Measurements from ENCODE around the gene VPS51. TPM values are rescaled to one million over a fixed set of nuclear protein-coding genes. Genes with fewer than 3 reads are reported as not detected.
A peak's percentile ranks its signal among the peaks of the same experiment; 100 is the strongest.

VPS51 gene
- total and polyA plus RNA-seq, 2 of the 13 experiments (the other 11 are each of a cell fraction or from before 2014, with no cell fraction given), result 76.3 to 90.6 TPM

DNA sequence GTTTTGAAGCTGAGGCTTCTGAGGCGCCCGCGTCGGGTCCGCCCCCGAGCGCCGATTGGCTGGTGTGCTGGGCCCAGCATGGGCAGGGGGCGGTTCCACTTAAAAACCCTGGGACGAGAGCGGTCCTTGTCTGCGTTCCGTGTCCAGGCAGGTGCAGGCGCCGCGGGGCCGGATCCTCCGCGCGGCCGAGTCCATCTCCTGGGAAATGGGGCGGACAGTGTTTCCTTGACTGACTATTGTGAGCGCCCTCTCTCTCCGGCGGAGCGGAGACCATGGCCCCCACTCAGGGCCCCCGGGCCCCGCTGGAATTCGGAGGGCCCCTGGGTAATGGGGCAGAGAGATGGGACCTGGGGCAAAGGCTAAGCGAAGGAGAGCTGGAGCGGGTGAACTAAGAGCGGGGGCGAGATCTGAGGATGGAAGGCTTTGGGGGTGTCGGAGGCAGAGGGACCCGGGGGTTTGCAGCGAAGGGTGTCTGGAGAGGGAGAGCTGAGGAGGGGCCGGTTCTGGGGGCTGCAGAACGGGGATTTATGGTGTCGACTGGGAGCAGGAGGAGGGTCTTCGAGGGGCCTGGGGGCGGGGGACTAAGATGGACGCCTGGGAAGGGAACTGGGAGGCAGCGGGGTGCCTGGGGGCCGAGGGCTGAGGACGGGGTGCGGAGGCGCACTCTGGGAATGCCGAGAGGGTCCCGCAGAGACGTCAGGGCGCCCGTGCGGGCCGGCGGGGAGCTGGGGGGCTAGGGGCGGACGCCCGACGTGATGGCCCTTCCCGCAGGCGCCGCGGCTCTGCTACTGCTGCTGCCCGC, 15.9 kb downstream of the VPS51 start, which contains the start of gene TM7SF2 (continued):
- TF ChIP-seq, protein P1, sequence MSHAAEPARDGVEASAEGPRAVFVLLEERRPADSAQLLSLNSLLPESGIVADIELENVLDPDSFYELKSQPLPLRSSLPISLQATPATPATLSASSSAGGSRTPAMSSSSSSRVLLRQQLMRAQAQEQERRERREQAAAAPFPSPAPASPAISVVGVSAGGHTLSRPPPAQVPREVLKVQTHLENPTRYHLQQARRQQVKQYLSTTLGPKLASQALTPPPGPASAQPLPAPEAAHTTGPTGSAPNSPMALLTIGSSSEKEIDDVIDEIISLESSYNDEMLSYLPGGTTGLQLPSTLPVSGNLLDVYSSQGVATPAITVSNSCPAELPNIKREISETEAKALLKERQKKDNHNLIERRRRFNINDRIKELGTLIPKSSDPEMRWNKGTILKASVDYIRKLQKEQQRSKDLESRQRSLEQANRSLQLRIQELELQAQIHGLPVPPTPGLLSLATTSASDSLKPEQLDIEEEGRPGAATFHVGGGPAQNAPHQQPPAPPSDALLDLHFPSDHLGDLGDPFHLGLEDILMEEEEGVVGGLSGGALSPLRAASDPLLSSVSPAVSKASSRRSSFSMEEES (CRISPR knock-in tag; IDR thresholded peaks at IDR 0.05), result no peak
- TF ChIP-seq SAFB2 (CRISPR knock-in tag; IDR thresholded peaks at IDR 0.05; ENCODE audit: borderline replicate concordance, low read depth), result no peak
- 0 out of 2 replicates have a peak, but pooled peaks have one; percentile 32 for TF ChIP-seq ZC3H4 (CRISPR knock-in tag; IDR thresholded peaks at IDR 0.05; ENCODE audit: borderline replicate concordance)
- 0 out of 2 replicates have a peak, but pooled peaks have one; percentile 50 for TF ChIP-seq PAWR (CRISPR knock-in tag; IDR thresholded peaks at IDR 0.05; ENCODE audit: borderline replicate concordance)
- TF ChIP-seq, protein P2, sequence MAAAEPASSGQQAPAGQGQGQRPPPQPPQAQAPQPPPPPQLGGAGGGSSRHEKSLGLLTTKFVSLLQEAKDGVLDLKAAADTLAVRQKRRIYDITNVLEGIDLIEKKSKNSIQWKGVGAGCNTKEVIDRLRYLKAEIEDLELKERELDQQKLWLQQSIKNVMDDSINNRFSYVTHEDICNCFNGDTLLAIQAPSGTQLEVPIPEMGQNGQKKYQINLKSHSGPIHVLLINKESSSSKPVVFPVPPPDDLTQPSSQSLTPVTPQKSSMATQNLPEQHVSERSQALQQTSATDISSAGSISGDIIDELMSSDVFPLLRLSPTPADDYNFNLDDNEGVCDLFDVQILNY (CRISPR knock-in tag; conservative IDR thresholded peaks at IDR 0.05), result no peak
- TF ChIP-seq BHLHE40 (IDR thresholded peaks at IDR 0.05; ENCODE audit: low read length), result 0 out of 2 replicates have a peak, but pooled peaks have one; percentile 6
- TF ChIP-seq, protein P3, sequence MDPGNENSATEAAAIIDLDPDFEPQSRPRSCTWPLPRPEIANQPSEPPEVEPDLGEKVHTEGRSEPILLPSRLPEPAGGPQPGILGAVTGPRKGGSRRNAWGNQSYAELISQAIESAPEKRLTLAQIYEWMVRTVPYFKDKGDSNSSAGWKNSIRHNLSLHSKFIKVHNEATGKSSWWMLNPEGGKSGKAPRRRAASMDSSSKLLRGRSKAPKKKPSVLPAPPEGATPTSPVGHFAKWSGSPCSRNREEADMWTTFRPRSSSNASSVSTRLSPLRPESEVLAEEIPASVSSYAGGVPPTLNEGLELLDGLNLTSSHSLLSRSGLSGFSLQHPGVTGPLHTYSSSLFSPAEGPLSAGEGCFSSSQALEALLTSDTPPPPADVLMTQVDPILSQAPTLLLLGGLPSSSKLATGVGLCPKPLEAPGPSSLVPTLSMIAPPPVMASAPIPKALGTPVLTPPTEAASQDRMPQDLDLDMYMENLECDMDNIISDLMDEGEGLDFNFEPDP (CRISPR knock-in tag; conservative IDR thresholded peaks at IDR 0.05), result no peak
- TF ChIP-seq ZNF484 (CRISPR knock-in tag; IDR thresholded peaks at IDR 0.05; ENCODE audit: borderline replicate concordance, low read depth), result no peak
- TF ChIP-seq IRX3 (CRISPR knock-in tag; IDR thresholded peaks at IDR 0.05; ENCODE audit: borderline replicate concordance, low read depth), result no peak
- TF ChIP-seq MED8 (CRISPR knock-in tag; IDR thresholded peaks at IDR 0.05; ENCODE audit: insufficient replicate concordance), result peak; percentile 47
- TF ChIP-seq ESRRA (CRISPR knock-in tag; IDR thresholded peaks at IDR 0.05; ENCODE audit: low read depth), result no peak
- 0 out of 2 replicates have a peak, but pooled peaks have one; percentile 29 for TF ChIP-seq PAX8 (CRISPR knock-in tag; IDR thresholded peaks at IDR 0.05; ENCODE audit: borderline replicate concordance)
- no peak for TF ChIP-seq NCOA2 (CRISPR knock-in tag; IDR thresholded peaks at IDR 0.05)
- TF ChIP-seq U2AF2 (IDR thresholded peaks at IDR 0.05; ENCODE audit: low read depth, low read length), result no peak
- peak; percentile 65; the same call in 1 of the 2 replicates for TF ChIP-seq BORCS8-MEF2B (CRISPR knock-in tag; IDR thresholded peaks at IDR 0.05)
- TF ChIP-seq ZMAT3 (CRISPR knock-in tag; conservative IDR thresholded peaks at IDR 0.05), result no peak
- no peak for TF ChIP-seq KLF13 (CRISPR knock-in tag; IDR thresholded peaks at IDR 0.05)
- TF ChIP-seq FOXM1 (CRISPR knock-in tag; IDR thresholded peaks at IDR 0.05), result no peak
- TF ChIP-seq PCBP1 (IDR thresholded peaks at IDR 0.05; ENCODE audit: borderline replicate concordance, low read depth, low read length), result no peak
- TF ChIP-seq, protein P4, sequence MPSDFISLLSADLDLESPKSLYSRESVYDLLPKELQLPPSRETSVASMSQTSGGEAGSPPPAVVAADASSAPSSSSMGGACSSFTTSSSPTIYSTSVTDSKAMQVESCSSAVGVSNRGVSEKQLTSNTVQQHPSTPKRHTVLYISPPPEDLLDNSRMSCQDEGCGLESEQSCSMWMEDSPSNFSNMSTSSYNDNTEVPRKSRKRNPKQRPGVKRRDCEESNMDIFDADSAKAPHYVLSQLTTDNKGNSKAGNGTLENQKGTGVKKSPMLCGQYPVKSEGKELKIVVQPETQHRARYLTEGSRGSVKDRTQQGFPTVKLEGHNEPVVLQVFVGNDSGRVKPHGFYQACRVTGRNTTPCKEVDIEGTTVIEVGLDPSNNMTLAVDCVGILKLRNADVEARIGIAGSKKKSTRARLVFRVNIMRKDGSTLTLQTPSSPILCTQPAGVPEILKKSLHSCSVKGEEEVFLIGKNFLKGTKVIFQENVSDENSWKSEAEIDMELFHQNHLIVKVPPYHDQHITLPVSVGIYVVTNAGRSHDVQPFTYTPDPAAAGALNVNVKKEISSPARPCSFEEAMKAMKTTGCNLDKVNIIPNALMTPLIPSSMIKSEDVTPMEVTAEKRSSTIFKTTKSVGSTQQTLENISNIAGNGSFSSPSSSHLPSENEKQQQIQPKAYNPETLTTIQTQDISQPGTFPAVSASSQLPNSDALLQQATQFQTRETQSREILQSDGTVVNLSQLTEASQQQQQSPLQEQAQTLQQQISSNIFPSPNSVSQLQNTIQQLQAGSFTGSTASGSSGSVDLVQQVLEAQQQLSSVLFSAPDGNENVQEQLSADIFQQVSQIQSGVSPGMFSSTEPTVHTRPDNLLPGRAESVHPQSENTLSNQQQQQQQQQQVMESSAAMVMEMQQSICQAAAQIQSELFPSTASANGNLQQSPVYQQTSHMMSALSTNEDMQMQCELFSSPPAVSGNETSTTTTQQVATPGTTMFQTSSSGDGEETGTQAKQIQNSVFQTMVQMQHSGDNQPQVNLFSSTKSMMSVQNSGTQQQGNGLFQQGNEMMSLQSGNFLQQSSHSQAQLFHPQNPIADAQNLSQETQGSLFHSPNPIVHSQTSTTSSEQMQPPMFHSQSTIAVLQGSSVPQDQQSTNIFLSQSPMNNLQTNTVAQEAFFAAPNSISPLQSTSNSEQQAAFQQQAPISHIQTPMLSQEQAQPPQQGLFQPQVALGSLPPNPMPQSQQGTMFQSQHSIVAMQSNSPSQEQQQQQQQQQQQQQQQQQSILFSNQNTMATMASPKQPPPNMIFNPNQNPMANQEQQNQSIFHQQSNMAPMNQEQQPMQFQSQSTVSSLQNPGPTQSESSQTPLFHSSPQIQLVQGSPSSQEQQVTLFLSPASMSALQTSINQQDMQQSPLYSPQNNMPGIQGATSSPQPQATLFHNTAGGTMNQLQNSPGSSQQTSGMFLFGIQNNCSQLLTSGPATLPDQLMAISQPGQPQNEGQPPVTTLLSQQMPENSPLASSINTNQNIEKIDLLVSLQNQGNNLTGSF (CRISPR knock-in tag; IDR thresholded peaks at IDR 0.05), result peak; percentile 64; the same call in 1 of the 2 replicates
